ENCODE measurements around the gene IWS1. TPM values are rescaled to one million over a fixed set of nuclear protein-coding genes. Genes with fewer than 3 reads are reported as not detected.

IWS1 gene
- total RNA-seq, 2 experiments from 2014 or later: 49.2 to 56.9 TPM

DNA sequence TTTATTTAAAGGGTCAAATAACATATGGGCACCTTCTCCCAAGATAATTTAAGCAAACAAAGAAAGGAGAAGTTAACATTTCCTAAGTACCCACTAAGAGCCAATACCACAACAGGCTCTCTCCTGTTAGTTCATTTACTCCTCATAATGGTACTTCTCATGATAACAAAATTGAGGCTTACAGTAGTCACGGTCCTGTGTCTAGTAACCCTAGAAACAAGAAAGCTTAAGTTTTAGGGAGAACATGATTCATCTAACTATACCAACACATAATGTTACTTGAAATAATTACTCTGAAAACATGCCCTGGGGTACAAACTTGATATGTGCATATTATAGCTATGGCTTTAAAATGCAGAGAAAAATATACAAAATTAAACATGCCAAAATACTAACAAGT, 19.8 kb downstream of the IWS1 start:
- BruUV-seq (replicated peaks): no TSS peak
- POLR2A ChIA-PET: interaction anchor here (0.7 to 1.2 kb wide), 3 partner anchors 11 to 26 kb away, joined by 3 read pairs; no protein-coding TSS in a partner anchor
- CTCF ChIA-PET (ENCODE audit: unreplicated experiment): no interaction called here

GRCh38 chr2:127504552-127505430, 21.5 kb downstream of the IWS1 start:
- no peaks in the 10 kb centered on the region for H3K9me3 ChIP-seq (ENCODE audit: low read length)
- TF ChIP-seq EZH2phosphoT487 (IDR thresholded peaks at IDR 0.05; ENCODE audit: borderline replicate concordance, low read depth, low read length): no peak
- TF ChIP-seq, protein P1, sequence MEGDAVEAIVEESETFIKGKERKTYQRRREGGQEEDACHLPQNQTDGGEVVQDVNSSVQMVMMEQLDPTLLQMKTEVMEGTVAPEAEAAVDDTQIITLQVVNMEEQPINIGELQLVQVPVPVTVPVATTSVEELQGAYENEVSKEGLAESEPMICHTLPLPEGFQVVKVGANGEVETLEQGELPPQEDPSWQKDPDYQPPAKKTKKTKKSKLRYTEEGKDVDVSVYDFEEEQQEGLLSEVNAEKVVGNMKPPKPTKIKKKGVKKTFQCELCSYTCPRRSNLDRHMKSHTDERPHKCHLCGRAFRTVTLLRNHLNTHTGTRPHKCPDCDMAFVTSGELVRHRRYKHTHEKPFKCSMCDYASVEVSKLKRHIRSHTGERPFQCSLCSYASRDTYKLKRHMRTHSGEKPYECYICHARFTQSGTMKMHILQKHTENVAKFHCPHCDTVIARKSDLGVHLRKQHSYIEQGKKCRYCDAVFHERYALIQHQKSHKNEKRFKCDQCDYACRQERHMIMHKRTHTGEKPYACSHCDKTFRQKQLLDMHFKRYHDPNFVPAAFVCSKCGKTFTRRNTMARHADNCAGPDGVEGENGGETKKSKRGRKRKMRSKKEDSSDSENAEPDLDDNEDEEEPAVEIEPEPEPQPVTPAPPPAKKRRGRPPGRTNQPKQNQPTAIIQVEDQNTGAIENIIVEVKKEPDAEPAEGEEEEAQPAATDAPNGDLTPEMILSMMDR (conservative IDR thresholded peaks at IDR 0.05; ENCODE audit: low read length): no peak
- peaks cover 32% of the 10 kb centered on the region for H4K20me1 ChIP-seq (ENCODE audit: insufficient read depth, low read length)
- H3K27ac ChIP-seq (ENCODE audit: low read depth, low read length, poor library complexity, severe bottlenecking): no peak overlapping the region
- no peak for DNase-seq (ENCODE audit: low spot score)
- no peak overlapping the region for H3K4me2 ChIP-seq (ENCODE audit: low read length)
- H3K36me3 ChIP-seq (ENCODE audit: insufficient read depth, low read length): peaks cover 95% of the 10 kb centered on the region
- peaks cover 54% of the 10 kb centered on the region for H3K79me2 ChIP-seq (ENCODE audit: insufficient read depth, low read depth, low read length)
- no peaks in the 10 kb centered on the region for H3K9me2 ChIP-seq (ENCODE audit: insufficient read depth, low read length)
- BruUV-seq (replicated peaks): TSS peak; percentile 72
- ChIA-PET CTCF (ENCODE audit: unreplicated experiment) (interaction anchor here (1.0 kb wide), 1 partner anchor 72 kb away, joined by 3 read pairs; no protein-coding TSS in a partner anchor), POLR2A (interaction anchor here (0.6 to 0.9 kb wide), 4 partner anchors 10 to 469 kb away, joined by 3 to 4 read pairs (median 4); no protein-coding TSS in a partner anchor)
- H3K4me1 ChIP-seq (ENCODE audit: insufficient read depth, low read length, poor library complexity, severe bottlenecking): no peaks in the 10 kb centered on the region
- H2AFZ ChIP-seq (ENCODE audit: low read length): no peak overlapping the region
- H3K4me3 ChIP-seq (ENCODE audit: low read depth, low read length, poor library complexity, severe bottlenecking): no peak overlapping the region
- intact Hi-C loops (cut with micrococcal nuclease; ENCODE audit: unreplicated experiment): no loop called here

More for the DNA sequence above, 19.8 kb downstream of the IWS1 start:
- Histone ChIP-seq H3K9me2 (ENCODE audit: insufficient read depth, low read length) (no peaks in the 10 kb centered on the region), H2AFZ (ENCODE audit: low read length) (no peak overlapping the region), H3K36me3 (ENCODE audit: insufficient read depth, low read length) (peaks cover 96% of the 10 kb centered on the region), H3K4me1 (ENCODE audit: insufficient read depth, low read length, poor library complexity, severe bottlenecking) (no peaks in the 10 kb centered on the region), H3K4me2 (ENCODE audit: low read length) (no peak overlapping the region), H3K9me3 (ENCODE audit: low read length) (no peaks in the 10 kb centered on the region), H3K79me2 (ENCODE audit: insufficient read depth, low read depth, low read length) (peaks cover 72% of the 10 kb centered on the region), H3K27ac (ENCODE audit: low read depth, low read length, poor library complexity, severe bottlenecking) (no peak overlapping the region), H3K4me3 (ENCODE audit: low read depth, low read length, poor library complexity, severe bottlenecking) (no peak overlapping the region), H4K20me1 (ENCODE audit: insufficient read depth, low read length) (peaks cover 39% of the 10 kb centered on the region)
- intact Hi-C loops (cut with micrococcal nuclease; ENCODE audit: unreplicated experiment): no loop called here
- no peak for DNase-seq (ENCODE audit: low spot score)
- TF ChIP-seq, protein P1 (conservative IDR thresholded peaks at IDR 0.05; ENCODE audit: low read length): no peak
- no peak for TF ChIP-seq EZH2phosphoT487 (IDR thresholded peaks at IDR 0.05; ENCODE audit: borderline replicate concordance, low read depth, low read length)

DNA sequence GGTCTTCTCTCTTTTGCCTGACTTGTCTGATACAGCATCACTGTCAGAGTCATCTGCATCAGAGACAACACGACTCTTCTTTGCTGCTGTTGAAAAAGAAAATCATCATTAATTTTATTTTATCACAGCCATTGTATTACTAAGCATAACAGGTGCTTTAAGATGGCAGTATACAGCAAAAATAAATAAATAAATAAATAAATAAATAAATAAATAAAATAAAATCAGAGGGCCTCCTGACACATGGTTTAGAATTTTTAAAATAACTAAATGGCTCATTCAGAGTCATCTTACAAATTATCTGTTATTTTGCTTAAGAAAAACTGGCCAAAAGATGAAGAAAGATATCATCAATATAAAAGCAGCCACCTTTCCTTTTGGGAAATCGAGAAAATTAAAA, 22.8 kb downstream of the IWS1 start:
- H3K36me3 ChIP-seq (ENCODE audit: insufficient read depth, low read length): peaks cover 93% of the 10 kb centered on the region
- TF ChIP-seq, protein P1 (conservative IDR thresholded peaks at IDR 0.05; ENCODE audit: low read length): no peak
- no peak for TF ChIP-seq EZH2phosphoT487 (IDR thresholded peaks at IDR 0.05; ENCODE audit: borderline replicate concordance, low read depth, low read length)
- intact Hi-C loops (cut with micrococcal nuclease; ENCODE audit: unreplicated experiment): no loop called here
- POLR2A ChIA-PET: interaction anchor here (0.7 kb wide), 1 partner anchor 208 kb away, joined by 3 read pairs; no protein-coding TSS in a partner anchor
- H3K79me2 ChIP-seq (ENCODE audit: insufficient read depth, low read depth, low read length): peaks cover 41% of the 10 kb centered on the region
- peaks cover 24% of the 10 kb centered on the region for H4K20me1 ChIP-seq (ENCODE audit: insufficient read depth, low read length)
- no peak for DNase-seq (ENCODE audit: low spot score)
- no peaks in the 10 kb centered on the region for H3K9me2 ChIP-seq (ENCODE audit: insufficient read depth, low read length)
- H3K4me1 ChIP-seq (ENCODE audit: insufficient read depth, low read length, poor library complexity, severe bottlenecking): no peaks in the 10 kb centered on the region
- no peak overlapping the region for H3K4me2 ChIP-seq (ENCODE audit: low read length)
- CTCF ChIA-PET (ENCODE audit: unreplicated experiment): no interaction called here
- no peaks in the 10 kb centered on the region for H3K9me3 ChIP-seq (ENCODE audit: low read length)
- no peak overlapping the region for H3K4me3 ChIP-seq (ENCODE audit: low read depth, low read length, poor library complexity, severe bottlenecking)
- no TSS peak for BruUV-seq (replicated peaks)
- H3K27ac ChIP-seq (ENCODE audit: low read depth, low read length, poor library complexity, severe bottlenecking): no peak overlapping the region
- no peak overlapping the region for H2AFZ ChIP-seq (ENCODE audit: low read length)

Data from OCI-LY7 (cell line).